Panc1 (cell line): ENCODE data around the gene DVL1.

Experiments
- CTCF ChIP-seq: fragments of 450-650 bp; IDR thresholded peaks from 2 replicates; pipeline ENCODE4 v1.5.1; 2017; ENCODE audit warnings: mild to moderate bottlenecking
- POLR2AphosphoS5 ChIP-seq: IDR thresholded peaks from 2 replicates; pipeline ENCODE4 v1.6.1; 2012; ENCODE audit warnings: mild to moderate bottlenecking, low read depth, low read length, moderate library complexity
- REST ChIP-seq, 2 experiments: IDR thresholded peaks; 2 replicates each; pipeline ENCODE4 v1.6.1; 2011 to 2012; ENCODE audit warnings: low read depth in 2 of 2, control low read depth in 1 of 2, low read length in 1 of 2, mild to moderate bottlenecking in 1 of 2, moderate library complexity in 1 of 2; ENCODE audit not compliant: insufficient read depth in 1 of 2
- SIN3A ChIP-seq: IDR thresholded peaks from 2 replicates; pipeline ENCODE4 v1.6.1; 2012; ENCODE audit warnings: low read depth, mild to moderate bottlenecking, low read length, moderate library complexity, borderline replicate concordance; ENCODE audit not compliant: insufficient read depth
- TCF7L2 ChIP-seq: IDR thresholded peaks from 2 replicates; pipeline ENCODE4 v1.6.1; 2011; ENCODE audit warnings: mild to moderate bottlenecking, low read depth, low read length, inconsistent platforms

- no peak for TF ChIP-seq CTCF
- TF ChIP-seq REST (IDR thresholded peaks at IDR 0.05; ENCODE audit: insufficient read depth in 1 of 2, low read depth in 2 of 2, low read length in 1 of 2), result no peak
- TF ChIP-seq POLR2AphosphoS5, result no peak
- TF ChIP-seq SIN3A, result no peak
- no peak for TF ChIP-seq TCF7L2
Measured at GRCh38 chr1:1343811-1344421, 5.3 kb downstream of the DVL1 start.
